Lower leg skin (tissue), 3 donors: Measurements from ENCODE around the gene PDE7B.

Experiments
- POLR2A ChIP-seq, 2 donors: fragments of 450-650 bp; IDR thresholded peaks; one replicate each; pipeline ENCODE4 v1.6.1; 2016 to 2017; ENCODE audit warnings: antibody characterized with exemption in 2 of 2, mild to moderate bottlenecking in 1 of 2, moderate library complexity in 1 of 2
- TF ChIP-seq, protein P1 (sequence below), 3 donors: fragments of 450-650 bp; IDR thresholded peaks; one replicate each; pipeline ENCODE4 v1.5.1; 2016; ENCODE audit warnings: antibody characterized with exemption in 3 of 3, mild to moderate bottlenecking in 3 of 3, moderate library complexity in 2 of 3

- TF ChIP-seq, protein P1, sequence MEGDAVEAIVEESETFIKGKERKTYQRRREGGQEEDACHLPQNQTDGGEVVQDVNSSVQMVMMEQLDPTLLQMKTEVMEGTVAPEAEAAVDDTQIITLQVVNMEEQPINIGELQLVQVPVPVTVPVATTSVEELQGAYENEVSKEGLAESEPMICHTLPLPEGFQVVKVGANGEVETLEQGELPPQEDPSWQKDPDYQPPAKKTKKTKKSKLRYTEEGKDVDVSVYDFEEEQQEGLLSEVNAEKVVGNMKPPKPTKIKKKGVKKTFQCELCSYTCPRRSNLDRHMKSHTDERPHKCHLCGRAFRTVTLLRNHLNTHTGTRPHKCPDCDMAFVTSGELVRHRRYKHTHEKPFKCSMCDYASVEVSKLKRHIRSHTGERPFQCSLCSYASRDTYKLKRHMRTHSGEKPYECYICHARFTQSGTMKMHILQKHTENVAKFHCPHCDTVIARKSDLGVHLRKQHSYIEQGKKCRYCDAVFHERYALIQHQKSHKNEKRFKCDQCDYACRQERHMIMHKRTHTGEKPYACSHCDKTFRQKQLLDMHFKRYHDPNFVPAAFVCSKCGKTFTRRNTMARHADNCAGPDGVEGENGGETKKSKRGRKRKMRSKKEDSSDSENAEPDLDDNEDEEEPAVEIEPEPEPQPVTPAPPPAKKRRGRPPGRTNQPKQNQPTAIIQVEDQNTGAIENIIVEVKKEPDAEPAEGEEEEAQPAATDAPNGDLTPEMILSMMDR (IDR thresholded peaks at IDR 0.05), result no peak
- TF ChIP-seq POLR2A (IDR thresholded peaks at IDR 0.05), result no peak
Measured at GRCh38 chr6:136148051-136148450, 296.6 kb downstream of the PDE7B start.
